22Rv1 (cell line): ENCODE results near the gene TRIM72.

ENCODE experiments used
- H3K27ac ChIP-seq: fragments of 450-650 bp; 2 replicates; pipeline ENCODE4 v1.5.1; 2017
- CTCF ChIP-seq: fragments of 450-650 bp; IDR thresholded peaks from 2 replicates; pipeline ENCODE4 v1.5.1; 2017; ENCODE audit warnings: mild to moderate bottlenecking
- ZFX ChIP-seq: fragments of 450-650 bp; IDR thresholded peaks from 2 replicates; pipeline ENCODE4 v1.6.1; 2017; ENCODE audit warnings: antibody characterized with exemption, borderline replicate concordance

TRIM72 gene

DNA sequence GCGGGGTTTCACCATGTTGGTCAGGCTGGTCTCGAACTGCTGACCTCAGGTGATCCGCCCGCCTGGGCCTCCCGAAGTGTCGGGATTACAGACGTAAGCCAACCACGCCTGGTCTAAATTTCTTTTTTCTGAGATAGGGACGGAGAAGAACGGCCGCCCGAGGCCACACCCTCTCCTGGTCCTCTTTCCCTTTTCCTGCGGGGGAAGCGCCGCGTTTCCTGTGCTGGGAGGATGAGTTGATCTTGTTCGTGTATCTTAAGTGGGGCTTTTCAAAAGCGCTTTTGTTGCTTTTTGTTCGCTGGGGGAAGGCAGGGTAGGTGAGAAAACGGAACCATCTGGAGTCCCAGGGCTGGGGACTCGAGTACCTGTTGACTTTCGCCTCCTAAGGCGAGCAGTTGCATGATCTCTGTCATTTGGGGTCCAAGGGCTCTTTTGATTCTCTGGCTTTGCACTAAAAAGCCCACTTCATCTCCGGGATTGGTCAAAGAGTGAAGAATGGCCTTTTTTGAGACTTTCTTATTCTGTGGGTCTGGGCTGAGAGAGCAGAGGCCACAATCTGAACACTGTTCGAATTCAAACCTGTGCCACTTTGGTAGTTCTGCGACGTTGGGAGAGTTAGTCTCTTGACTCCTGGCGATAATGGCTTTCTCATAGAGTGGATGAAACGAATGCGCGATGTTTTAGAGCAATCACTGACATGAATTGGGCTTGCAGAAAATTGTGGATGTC, 32.7 kb upstream of the TRIM72 start:
- peak overlapping the region; percentile 94 for H3K27ac ChIP-seq
- TF ChIP-seq CTCF: no peak
- no peak for TF ChIP-seq ZFX

GRCh38 chr16:31182391-31182790, 31.5 kb upstream of the TRIM72 start:
- H3K27ac ChIP-seq: no peak overlapping the region
- TF ChIP-seq ZFX: no peak
- no peak for TF ChIP-seq CTCF

- no peak for TF ChIP-seq ZFX
- H3K27ac ChIP-seq: no peak overlapping the region
Observed at GRCh38 chr16:31183432-31184428, 30.2 kb upstream of the TRIM72 start.

GRCh38 chr16:31184888-31185287, 29.0 kb upstream of the TRIM72 start:
- no peak overlapping the region for H3K27ac ChIP-seq
- no peak for TF ChIP-seq CTCF
- TF ChIP-seq ZFX: no peak

- TF ChIP-seq CTCF (no peak), ZFX (no peak)
- H3K27ac ChIP-seq: no peak overlapping the region
Observed at GRCh38 chr16:31185339-31185738, 28.6 kb upstream of the TRIM72 start.

- no peak for TF ChIP-seq ZFX
- no peak for TF ChIP-seq CTCF
- H3K27ac ChIP-seq: no peak overlapping the region
Observed at GRCh38 chr16:31186176-31186575, 27.7 kb upstream of the TRIM72 start.

DNA sequence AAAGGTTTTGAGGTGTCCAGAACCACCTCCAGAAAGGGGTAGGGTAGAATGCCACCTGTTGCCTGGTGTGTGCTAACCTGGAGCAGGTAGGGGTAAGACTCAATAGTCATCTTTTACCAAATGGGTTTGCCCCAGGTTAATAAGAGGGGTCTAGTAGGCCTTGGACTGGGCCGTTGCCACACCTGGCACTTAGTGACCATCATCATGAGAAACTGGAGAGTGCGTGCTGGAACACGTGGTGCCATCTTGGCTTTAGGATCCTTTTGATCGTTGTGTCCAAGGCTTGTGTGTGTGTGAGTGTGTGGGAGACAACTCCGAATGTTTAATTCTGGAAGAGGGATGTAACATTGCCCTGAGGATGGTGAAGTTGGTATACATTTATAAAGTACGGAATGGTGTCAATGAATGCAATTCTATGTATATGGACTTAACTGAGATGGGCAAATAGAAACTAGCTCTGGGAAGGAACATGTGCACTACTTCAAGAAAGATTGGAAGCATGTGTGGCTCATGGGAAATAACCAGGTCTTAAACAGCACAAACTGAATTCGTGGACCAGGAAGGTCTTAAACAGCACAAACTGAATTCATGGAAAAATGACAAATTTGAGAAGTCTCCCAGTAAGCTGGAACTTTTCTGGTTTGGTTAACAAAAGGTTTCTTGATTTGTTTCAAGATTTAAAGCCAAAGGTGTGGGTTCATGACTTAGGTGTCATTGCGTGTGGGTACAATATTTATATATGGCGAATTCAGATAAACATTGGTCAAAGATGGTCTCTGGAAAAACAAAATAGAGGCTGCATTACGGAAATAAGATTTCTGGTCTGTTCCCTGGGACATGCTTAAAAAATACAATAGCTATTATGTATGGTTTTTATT, 26.8 kb upstream of the TRIM72 start:
- H3K27ac ChIP-seq: no peak overlapping the region
- no peak for TF ChIP-seq ZFX
- no peak for TF ChIP-seq CTCF
